Kidney epithelial cell (primary cell): Measurements from ENCODE around the gene RPL13A. TPM values are rescaled to one million over a fixed set of nuclear protein-coding genes. Genes with fewer than 3 reads are reported as not detected.

Source experiments
- DNase-seq: peaks from one replicate; pipeline ENCODE4 v3.0.0-alpha.2; 2010; ENCODE audit warnings: low read depth
- H3K27me3 ChIP-seq: 2 replicates; pipeline ENCODE4 v1.6.0; 2011; ENCODE audit warnings: low read length; ENCODE audit not compliant: control insufficient read depth, insufficient read depth
- H3K36me3 ChIP-seq: 2 replicates; pipeline ENCODE4 v1.5.1; 2011; ENCODE audit warnings: low read length; ENCODE audit not compliant: control insufficient read depth, insufficient read depth
- H3K4me3 ChIP-seq: 2 replicates; pipeline ENCODE4 v1.5.1; 2011; ENCODE audit warnings: low read depth, mild to moderate bottlenecking, control low read depth, low read length
- CTCF ChIP-seq: IDR thresholded peaks from 2 replicates; pipeline ENCODE4 v1.5.1; 2011; ENCODE audit warnings: mild to moderate bottlenecking, moderate library complexity, low read length, control low read depth, inconsistent platforms; ENCODE audit not compliant: insufficient read depth, poor library complexity, severe bottlenecking
- total RNA-seq: library from RNA; depleted of rRNA; stranded (reverse); fragments of >200 nt; gene quantifications from 2 replicates; pipeline ENCODE4 v1.2.3, GENCODE V29; 2015

RPL13A gene
- total RNA-seq = 2,967 and 3,596 TPM in 2 replicates

DNA sequence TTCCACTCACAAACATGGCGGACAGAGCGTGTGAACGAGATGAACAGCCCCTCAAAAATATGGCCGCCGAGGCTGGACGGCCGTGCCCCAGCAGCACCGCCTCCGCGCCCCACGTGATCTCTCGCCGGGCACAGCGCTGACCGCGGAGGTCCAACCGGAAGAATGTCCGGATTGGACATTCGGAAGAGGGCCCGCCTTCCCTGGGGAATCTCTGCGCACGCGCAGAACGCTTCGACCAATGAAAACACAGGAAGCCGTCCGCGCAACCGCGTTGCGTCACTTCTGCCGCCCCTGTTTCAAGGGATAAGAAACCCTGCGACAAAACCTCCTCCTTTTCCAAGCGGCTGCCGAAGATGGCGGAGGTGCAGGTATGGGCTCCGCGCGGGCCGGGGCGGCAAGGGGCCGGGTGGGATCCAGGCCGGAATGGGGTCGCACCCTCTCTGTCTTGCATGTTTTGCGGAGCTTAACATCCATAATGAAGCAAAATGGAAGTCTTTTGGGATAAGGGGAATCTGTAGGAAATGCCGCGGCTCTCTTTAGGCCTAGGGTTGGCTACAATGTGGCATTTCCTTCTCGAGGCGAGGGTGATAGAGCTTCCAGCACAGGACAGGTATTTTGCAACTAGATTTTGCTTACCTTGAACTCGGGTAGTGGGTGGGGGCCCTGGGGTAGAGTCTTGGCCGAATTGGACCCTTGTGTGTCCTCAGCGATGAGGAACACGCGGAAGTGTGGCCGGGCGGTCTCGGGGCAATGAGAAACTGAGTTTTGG is at the start of gene RPL13A:
TSS of gene RPL13A (plus strand) at position 332 of the 769 bp plus-strand sequence. CDS start at position 354, 22 bp downstream.
- TF ChIP-seq CTCF = no peak
- DNase-seq = peak; percentile 91
- Histone ChIP-seq H3K27me3 (no peaks in the 10 kb centered on the region), H3K4me3 (peak within 1 kb of the TSS; percentile 81), H3K36me3 (peaks cover 11% of the 10 kb centered on the region)

GRCh38 chr19:49438261-49438660 is 49.1 kb upstream of the RPL13A start:
- no peak overlapping the region for H3K4me3 ChIP-seq
- TF ChIP-seq CTCF = no peak
- H3K27me3 ChIP-seq = peaks cover 93% of the 10 kb centered on the region
- no peaks in the 10 kb centered on the region for H3K36me3 ChIP-seq
- DNase-seq = no peak

DNA sequence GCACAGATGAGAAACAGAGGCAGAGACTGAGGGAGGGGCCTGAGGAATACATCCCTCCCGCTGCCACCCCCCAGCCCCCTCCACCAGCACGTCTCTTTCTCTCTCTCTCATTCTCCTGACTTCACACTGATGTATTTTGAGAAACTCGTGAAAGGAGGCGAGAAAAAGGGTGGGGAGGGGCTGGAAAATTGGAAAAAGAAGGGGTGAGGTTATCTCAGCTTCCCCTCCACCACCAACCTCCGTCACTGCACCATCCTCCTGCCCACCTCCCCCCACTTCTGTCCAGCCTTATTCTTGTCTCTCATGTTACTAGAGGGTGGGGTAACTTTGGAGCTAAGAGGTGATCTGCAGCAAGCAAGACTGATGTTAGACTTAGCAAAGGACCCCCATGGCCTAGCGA is 47.6 kb upstream of the RPL13A start:
- H3K27me3 ChIP-seq = peaks cover 78% of the 10 kb centered on the region
- no peaks in the 10 kb centered on the region for H3K36me3 ChIP-seq
- no peak for TF ChIP-seq CTCF

DNA sequence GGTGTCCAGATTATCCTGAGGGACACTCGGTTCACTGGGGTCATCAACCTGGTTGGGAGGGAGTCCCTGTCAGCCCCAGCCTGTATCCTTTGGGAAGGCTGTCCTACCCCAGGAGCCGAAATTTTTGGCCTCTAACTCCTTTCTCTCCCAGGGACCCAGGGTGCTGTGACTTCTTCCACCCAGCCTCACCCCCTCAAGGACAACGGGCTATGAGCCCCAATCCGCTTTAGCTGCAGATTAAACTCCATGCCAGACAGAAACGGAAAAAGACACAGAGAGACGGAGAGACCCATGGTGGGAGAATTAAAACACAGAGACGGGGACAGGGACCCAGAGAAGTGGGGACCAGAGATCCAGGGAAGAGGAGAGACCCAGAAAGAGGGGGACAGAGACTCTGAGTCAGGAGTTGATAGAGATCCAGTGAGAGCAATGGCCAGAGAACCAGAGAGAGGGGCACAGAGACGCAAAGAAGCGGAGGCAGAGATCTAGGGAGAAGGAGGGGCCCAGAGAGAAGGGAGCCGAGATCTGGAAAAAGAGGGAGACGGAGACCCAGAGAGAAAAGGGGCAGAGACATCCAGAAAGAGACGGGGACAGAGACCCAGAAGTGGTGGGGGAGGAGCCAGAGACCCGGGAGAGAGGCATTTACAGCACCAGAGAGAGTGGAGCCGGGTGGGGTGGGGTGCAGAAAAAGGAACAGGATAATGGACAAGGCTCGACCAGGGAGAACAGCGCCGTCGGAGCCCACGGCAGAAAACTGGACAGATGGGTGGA is 46.8 kb upstream of the RPL13A start:
- TF ChIP-seq CTCF = no peak
- no peak for DNase-seq
- H3K36me3 ChIP-seq = no peaks in the 10 kb centered on the region
- no peak overlapping the region for H3K4me3 ChIP-seq
- peaks cover 70% of the 10 kb centered on the region for H3K27me3 ChIP-seq

More for the DNA sequence above, 47.6 kb upstream of the RPL13A start:
- no peak overlapping the region for H3K4me3 ChIP-seq
- no peak for DNase-seq

GRCh38 chr19:49441210-49441959 is 46.0 kb upstream of the RPL13A start, which contains the start of gene SLC17A7:
SLC17A7 (minus strand) TSS chr19:49441527; CDS start chr19:49441379, 148 bp downstream.
- H3K36me3 ChIP-seq = no peaks in the 10 kb centered on the region
- no peak within 1 kb of the TSS for H3K4me3 ChIP-seq
- peaks cover 62% of the 10 kb centered on the region for H3K27me3 ChIP-seq
- DNase-seq = no peak
- TF ChIP-seq CTCF = no peak
